B cell (primary cell): ENCODE results near the gene ULBP1.

Experiments used
- EZH2 ChIP-seq: IDR thresholded peaks from 2 replicates; pipeline ENCODE4 v1.6.1; 2012; ENCODE audit warnings: borderline replicate concordance, low read depth, mild to moderate bottlenecking, moderate library complexity, low read length; ENCODE audit not compliant: insufficient read depth, poor library complexity, severe bottlenecking
- TF ChIP-seq, protein P1 (sequence below): fragments of 200-600 bp; IDR thresholded peaks from one replicate; pipeline ENCODE4 v1.8.0; 2022; ENCODE audit warnings: antibody characterized with exemption, mild to moderate bottlenecking

DNA sequence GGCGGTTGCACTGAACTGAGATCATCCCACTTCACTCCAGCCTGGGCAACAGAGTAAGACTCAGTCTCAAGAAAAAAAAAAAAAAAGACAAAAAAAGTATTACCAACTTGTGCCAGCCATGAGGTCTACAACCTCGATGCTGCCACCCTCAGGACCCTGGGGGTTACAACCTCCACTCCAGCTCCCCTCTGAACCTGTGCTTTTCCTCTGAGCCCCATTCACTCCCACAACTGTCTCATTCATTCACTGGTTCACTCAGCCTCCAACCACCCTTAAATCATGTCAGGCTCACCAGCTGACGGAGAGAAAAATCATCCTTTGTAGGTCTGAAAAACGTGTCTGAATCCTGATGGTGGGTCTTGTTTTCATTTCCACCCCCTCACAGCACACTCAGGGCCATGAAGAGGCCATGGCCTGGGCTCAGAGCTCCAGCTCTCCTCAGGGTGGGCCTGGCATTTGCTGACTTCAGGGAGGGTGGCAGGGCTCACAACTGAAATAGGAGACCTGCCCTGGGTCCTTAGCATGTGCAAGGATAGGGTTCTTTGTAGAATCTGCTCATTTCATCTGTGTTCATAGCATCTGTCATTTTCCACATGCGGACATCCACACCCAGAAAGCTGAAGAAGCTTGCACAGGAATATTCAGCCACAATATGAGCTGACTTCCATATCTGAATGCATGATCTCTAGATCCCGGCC, 1.9 kb upstream of the ULBP1 start:
- TF ChIP-seq, protein P1, sequence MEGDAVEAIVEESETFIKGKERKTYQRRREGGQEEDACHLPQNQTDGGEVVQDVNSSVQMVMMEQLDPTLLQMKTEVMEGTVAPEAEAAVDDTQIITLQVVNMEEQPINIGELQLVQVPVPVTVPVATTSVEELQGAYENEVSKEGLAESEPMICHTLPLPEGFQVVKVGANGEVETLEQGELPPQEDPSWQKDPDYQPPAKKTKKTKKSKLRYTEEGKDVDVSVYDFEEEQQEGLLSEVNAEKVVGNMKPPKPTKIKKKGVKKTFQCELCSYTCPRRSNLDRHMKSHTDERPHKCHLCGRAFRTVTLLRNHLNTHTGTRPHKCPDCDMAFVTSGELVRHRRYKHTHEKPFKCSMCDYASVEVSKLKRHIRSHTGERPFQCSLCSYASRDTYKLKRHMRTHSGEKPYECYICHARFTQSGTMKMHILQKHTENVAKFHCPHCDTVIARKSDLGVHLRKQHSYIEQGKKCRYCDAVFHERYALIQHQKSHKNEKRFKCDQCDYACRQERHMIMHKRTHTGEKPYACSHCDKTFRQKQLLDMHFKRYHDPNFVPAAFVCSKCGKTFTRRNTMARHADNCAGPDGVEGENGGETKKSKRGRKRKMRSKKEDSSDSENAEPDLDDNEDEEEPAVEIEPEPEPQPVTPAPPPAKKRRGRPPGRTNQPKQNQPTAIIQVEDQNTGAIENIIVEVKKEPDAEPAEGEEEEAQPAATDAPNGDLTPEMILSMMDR = peak; percentile 54
- TF ChIP-seq EZH2 = no peak
